HEK293 (cell line): ENCODE results near the gene PRMT7.

Experiments
- CTCF ChIA-PET: fragments of 350-600 bp; formaldehyde crosslinking; extraction: SDS; loops from one replicate; lab custom pipeline; 2021; ENCODE audit warnings: antibody characterized with exemption; lab: Yijun Ruan, JAX
- POLR2A ChIA-PET: fragments of 300-600 bp; formaldehyde crosslinking; extraction: SDS; loops from one replicate; lab custom pipeline; 2020; ENCODE audit warnings: antibody characterized with exemption, inconsistent platforms; lab: Yijun Ruan, JAX
- H3K27ac ChIP-seq: fragments of 200-500 bp; sonication (Bioruptor generic); 2 replicates; pipeline ENCODE4 v1.5.1; 2014; ENCODE audit warnings: low read depth, low read length, control low read depth, inconsistent platforms; ENCODE audit errors: extremely low read depth
- H3K36me3 ChIP-seq, 2 experiments: fragments of 200-500 bp in 1 of 2; sonication (Bioruptor generic) in 1 of 2; 1 replicate in 1 of 2; 2 replicates in 1 of 2; pipeline ENCODE4 v1.5.1; 2014 to 2017; ENCODE audit warnings: inconsistent platforms in 2 of 2, low read length in 2 of 2; ENCODE audit not compliant: control insufficient read depth in 2 of 2, insufficient read depth in 1 of 2
- H3K4me1 ChIP-seq: fragments of 200-500 bp; sonication (Bioruptor generic); 2 replicates; pipeline ENCODE4 v1.5.1; 2014; ENCODE audit warnings: mild to moderate bottlenecking, low read length, inconsistent platforms; ENCODE audit not compliant: control insufficient read depth, insufficient read depth
- H3K4me3 ChIP-seq: 2 replicates; pipeline ENCODE4 v1.5.1; 2011; ENCODE audit warnings: low read depth, mild to moderate bottlenecking, control low read depth, low read length, moderate library complexity
- H3K9me3 ChIP-seq: fragments of 200-500 bp; sonication (Bioruptor generic); 2 replicates; pipeline ENCODE4 v1.5.1; 2014; ENCODE audit warnings: low read depth, low read length, inconsistent platforms; ENCODE audit not compliant: control insufficient read depth, insufficient read depth
- BCL11B ChIP-seq: fragments of 450-650 bp; formaldehyde crosslinking; IDR thresholded peaks from 2 replicates; pipeline ENCODE4 v1.5.1; 2016; ENCODE audit warnings: low read depth, missing biosample characterization, missing genetic modification characterization
- GLIS1 ChIP-seq: fragments of 450-650 bp; formaldehyde crosslinking; IDR thresholded peaks from 2 replicates; pipeline ENCODE4 v1.5.1; 2016; ENCODE audit warnings: missing biosample characterization, missing genetic modification characterization
- SALL2 ChIP-seq: fragments of 450-650 bp; formaldehyde crosslinking; IDR thresholded peaks from 2 replicates; pipeline ENCODE4 v1.5.0; 2017; ENCODE audit warnings: missing biosample characterization, mild to moderate bottlenecking, missing genetic modification characterization, borderline replicate concordance
- ZBTB6 ChIP-seq: fragments of 450-650 bp; formaldehyde crosslinking; IDR thresholded peaks from 2 replicates; pipeline ENCODE4 v1.5.1; 2017; ENCODE audit warnings: missing biosample characterization, missing genetic modification characterization
- ZNF19 ChIP-seq: fragments of 450-650 bp; formaldehyde crosslinking; IDR thresholded peaks from 2 replicates; pipeline ENCODE4; 2016; ENCODE audit warnings: missing biosample characterization, missing genetic modification characterization, low read depth
- ZNF521 ChIP-seq: fragments of 450-650 bp; formaldehyde crosslinking; IDR thresholded peaks from 2 replicates; pipeline ENCODE4 v1.5.1; 2017; ENCODE audit warnings: missing biosample characterization, mild to moderate bottlenecking, missing genetic modification characterization
- ZNF558 ChIP-seq: fragments of 450-650 bp; formaldehyde crosslinking; IDR thresholded peaks from 2 replicates; pipeline ENCODE4 v1.5.1; 2016; ENCODE audit warnings: missing biosample characterization, missing genetic modification characterization
- ZNF785 ChIP-seq: fragments of 450-650 bp; formaldehyde crosslinking; IDR thresholded peaks from 2 replicates; pipeline ENCODE4 v1.5.1; 2016; ENCODE audit warnings: missing biosample characterization, missing genetic modification characterization
- ZNF830 ChIP-seq: fragments of 450-650 bp; IDR thresholded peaks from 2 replicates; pipeline ENCODE4 v1.5.0; 2018; ENCODE audit warnings: missing biosample characterization, missing genetic modification characterization, low read depth, mild to moderate bottlenecking, moderate library complexity
- ZSCAN4 ChIP-seq: fragments of 450-650 bp; formaldehyde crosslinking; IDR thresholded peaks from 2 replicates; pipeline ENCODE4 v1.5.1; 2017; ENCODE audit warnings: missing biosample characterization, missing genetic modification characterization
- TF ChIP-seq, protein P1 (sequence below): fragments of 450-650 bp; formaldehyde crosslinking; conservative IDR thresholded peaks from 2 replicates; pipeline ENCODE4 v1.5.1; 2016; ENCODE audit warnings: low read depth, missing biosample characterization, missing genetic modification characterization
- TF ChIP-seq, protein P2 (sequence below): fragments of 450-650 bp; formaldehyde crosslinking; IDR thresholded peaks from 2 replicates; pipeline ENCODE4 v1.5.1; 2016; ENCODE audit warnings: missing biosample characterization, missing genetic modification characterization
- TF ChIP-seq, protein P3 (sequence below): fragments of 450-650 bp; formaldehyde crosslinking; IDR thresholded peaks from 2 replicates; pipeline ENCODE4 v1.5.1; 2017; ENCODE audit warnings: missing biosample characterization, mild to moderate bottlenecking, missing genetic modification characterization, moderate library complexity
- TF ChIP-seq, protein P4 (sequence below): fragments of 450-650 bp; formaldehyde crosslinking; IDR thresholded peaks from 2 replicates; pipeline ENCODE4 v1.5.1; 2017; ENCODE audit warnings: missing biosample characterization, missing genetic modification characterization

Gene PRMT7

GRCh38 chr16:68347605-68348004 is 36.8 kb downstream of the PRMT7 start:
- TF ChIP-seq ZNF830 (tag by site-specific recombination) (no peak), ZNF521 (no peak), GLIS1 (tag by site-specific recombination) (0 out of 2 replicates have a peak, but pooled peaks have one; percentile 18), ZSCAN4 (tag by site-specific recombination) (no peak), ZBTB6 (no peak), ZNF785 (tag by site-specific recombination) (no peak), ZNF19 (tag by site-specific recombination) (no peak), BCL11B (no peak), ZNF558 (tag by site-specific recombination) (no peak), SALL2 (tag by site-specific recombination) (no peak)
- TF ChIP-seq, protein P1, sequence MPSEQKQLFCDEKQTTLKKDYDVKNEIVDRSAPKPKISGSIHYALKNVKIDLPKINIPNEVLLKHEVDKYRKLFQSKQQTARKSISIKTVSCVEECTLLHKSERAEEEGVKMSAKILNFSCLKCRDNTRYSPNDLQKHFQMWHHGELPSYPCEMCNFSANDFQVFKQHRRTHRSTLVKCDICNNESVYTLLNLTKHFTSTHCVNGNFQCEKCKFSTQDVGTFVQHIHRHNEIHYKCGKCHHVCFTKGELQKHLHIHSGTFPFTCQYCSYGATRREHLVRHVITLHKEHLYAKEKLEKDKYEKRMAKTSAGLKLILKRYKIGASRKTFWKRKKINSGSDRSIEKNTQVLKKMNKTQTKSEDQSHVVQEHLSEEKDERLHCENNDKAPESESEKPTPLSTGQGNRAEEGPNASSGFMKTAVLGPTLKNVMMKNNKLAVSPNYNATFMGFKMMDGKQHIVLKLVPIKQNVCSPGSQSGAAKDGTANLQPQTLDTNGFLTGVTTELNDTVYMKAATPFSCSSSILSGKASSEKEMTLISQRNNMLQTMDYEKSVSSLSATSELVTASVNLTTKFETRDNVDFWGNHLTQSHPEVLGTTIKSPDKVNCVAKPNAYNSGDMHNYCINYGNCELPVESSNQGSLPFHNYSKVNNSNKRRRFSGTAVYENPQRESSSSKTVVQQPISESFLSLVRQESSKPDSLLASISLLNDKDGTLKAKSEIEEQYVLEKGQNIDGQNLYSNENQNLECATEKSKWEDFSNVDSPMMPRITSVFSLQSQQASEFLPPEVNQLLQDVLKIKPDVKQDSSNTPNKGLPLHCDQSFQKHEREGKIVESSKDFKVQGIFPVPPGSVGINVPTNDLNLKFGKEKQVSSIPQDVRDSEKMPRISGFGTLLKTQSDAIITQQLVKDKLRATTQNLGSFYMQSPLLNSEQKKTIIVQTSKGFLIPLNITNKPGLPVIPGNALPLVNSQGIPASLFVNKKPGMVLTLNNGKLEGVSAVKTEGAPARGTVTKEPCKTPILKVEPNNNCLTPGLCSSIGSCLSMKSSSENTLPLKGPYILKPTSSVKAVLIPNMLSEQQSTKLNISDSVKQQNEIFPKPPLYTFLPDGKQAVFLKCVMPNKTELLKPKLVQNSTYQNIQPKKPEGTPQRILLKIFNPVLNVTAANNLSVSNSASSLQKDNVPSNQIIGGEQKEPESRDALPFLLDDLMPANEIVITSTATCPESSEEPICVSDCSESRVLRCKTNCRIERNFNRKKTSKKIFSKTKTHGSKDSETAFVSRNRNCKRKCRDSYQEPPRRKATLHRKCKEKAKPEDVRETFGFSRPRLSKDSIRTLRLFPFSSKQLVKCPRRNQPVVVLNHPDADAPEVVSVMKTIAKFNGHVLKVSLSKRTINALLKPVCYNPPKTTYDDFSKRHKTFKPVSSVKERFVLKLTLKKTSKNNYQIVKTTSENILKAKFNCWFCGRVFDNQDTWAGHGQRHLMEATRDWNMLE: no peak
- TF ChIP-seq, protein P2, sequence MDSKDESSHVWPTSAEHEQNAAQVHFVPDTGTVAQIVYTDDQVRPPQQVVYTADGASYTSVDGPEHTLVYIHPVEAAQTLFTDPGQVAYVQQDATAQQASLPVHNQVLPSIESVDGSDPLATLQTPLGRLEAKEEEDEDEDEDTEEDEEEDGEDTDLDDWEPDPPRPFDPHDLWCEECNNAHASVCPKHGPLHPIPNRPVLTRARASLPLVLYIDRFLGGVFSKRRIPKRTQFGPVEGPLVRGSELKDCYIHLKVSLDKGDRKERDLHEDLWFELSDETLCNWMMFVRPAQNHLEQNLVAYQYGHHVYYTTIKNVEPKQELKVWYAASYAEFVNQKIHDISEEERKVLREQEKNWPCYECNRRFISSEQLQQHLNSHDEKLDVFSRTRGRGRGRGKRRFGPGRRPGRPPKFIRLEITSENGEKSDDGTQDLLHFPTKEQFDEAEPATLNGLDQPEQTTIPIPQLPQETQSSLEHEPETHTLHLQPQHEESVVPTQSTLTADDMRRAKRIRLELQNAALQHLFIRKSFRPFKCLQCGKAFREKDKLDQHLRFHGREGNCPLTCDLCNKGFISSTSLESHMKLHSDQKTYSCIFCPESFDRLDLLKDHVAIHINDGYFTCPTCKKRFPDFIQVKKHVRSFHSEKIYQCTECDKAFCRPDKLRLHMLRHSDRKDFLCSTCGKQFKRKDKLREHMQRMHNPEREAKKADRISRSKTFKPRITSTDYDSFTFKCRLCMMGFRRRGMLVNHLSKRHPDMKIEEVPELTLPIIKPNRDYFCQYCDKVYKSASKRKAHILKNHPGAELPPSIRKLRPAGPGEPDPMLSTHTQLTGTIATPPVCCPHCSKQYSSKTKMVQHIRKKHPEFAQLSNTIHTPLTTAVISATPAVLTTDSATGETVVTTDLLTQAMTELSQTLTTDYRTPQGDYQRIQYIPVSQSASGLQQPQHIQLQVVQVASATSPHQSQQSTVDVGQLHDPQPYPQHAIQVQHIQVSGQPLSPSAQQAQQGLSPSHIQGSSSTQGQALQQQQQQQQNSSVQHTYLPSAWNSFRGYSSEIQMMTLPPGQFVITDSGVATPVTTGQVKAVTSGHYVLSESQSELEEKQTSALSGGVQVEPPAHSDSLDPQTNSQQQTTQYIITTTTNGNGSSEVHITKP (tag by site-specific recombination): peak; percentile 62; the same call in 1 of the 2 replicates
- TF ChIP-seq, protein P3, sequence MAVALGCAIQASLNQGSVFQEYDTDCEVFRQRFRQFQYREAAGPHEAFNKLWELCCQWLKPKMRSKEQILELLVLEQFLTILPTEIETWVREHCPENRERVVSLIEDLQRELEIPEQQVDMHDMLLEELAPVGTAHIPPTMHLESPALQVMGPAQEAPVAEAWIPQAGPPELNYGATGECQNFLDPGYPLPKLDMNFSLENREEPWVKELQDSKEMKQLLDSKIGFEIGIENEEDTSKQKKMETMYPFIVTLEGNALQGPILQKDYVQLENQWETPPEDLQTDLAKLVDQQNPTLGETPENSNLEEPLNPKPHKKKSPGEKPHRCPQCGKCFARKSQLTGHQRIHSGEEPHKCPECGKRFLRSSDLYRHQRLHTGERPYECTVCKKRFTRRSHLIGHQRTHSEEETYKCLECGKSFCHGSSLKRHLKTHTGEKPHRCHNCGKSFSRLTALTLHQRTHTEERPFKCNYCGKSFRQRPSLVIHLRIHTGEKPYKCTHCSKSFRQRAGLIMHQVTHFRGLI: no peak
- TF ChIP-seq, protein P4, sequence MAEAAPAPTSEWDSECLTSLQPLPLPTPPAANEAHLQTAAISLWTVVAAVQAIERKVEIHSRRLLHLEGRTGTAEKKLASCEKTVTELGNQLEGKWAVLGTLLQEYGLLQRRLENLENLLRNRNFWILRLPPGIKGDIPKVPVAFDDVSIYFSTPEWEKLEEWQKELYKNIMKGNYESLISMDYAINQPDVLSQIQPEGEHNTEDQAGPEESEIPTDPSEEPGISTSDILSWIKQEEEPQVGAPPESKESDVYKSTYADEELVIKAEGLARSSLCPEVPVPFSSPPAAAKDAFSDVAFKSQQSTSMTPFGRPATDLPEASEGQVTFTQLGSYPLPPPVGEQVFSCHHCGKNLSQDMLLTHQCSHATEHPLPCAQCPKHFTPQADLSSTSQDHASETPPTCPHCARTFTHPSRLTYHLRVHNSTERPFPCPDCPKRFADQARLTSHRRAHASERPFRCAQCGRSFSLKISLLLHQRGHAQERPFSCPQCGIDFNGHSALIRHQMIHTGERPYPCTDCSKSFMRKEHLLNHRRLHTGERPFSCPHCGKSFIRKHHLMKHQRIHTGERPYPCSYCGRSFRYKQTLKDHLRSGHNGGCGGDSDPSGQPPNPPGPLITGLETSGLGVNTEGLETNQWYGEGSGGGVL: no peak
- TF ChIP-seq, all 188 proteins: peak for 2
- no peaks in the 10 kb centered on the region for H3K4me1 ChIP-seq
- ChIA-PET POLR2A (no interaction called here), CTCF (interaction anchor here (1.8 kb wide), 1 partner anchor 19 kb away, joined by 7 read pairs; no protein-coding TSS in a partner anchor)
- no peak overlapping the region for H3K4me3 ChIP-seq
- no peaks in the 10 kb centered on the region for H3K9me3 ChIP-seq
- peaks cover 14 to 94% of the 10 kb centered on the region in 2 experiments; a peak in 2 of 3 replicates for H3K36me3 ChIP-seq
- no peak overlapping the region for H3K27ac ChIP-seq
